ENCODE results near the gene SHISA5.

GRCh38 chr3:48507256-48508061 is 3.5 kb upstream of the SHISA5 start:
- TF ChIP-seq, protein P1, sequence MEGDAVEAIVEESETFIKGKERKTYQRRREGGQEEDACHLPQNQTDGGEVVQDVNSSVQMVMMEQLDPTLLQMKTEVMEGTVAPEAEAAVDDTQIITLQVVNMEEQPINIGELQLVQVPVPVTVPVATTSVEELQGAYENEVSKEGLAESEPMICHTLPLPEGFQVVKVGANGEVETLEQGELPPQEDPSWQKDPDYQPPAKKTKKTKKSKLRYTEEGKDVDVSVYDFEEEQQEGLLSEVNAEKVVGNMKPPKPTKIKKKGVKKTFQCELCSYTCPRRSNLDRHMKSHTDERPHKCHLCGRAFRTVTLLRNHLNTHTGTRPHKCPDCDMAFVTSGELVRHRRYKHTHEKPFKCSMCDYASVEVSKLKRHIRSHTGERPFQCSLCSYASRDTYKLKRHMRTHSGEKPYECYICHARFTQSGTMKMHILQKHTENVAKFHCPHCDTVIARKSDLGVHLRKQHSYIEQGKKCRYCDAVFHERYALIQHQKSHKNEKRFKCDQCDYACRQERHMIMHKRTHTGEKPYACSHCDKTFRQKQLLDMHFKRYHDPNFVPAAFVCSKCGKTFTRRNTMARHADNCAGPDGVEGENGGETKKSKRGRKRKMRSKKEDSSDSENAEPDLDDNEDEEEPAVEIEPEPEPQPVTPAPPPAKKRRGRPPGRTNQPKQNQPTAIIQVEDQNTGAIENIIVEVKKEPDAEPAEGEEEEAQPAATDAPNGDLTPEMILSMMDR (IDR thresholded peaks at IDR 0.05; ENCODE audit: insufficient read depth, low read length) = peak; percentile 61
- TF ChIP-seq POLR2AphosphoS5 (IDR thresholded peaks at IDR 0.05; ENCODE audit: low read depth) = no peak
